ENCODE results near the gene CAMK1D.

Gene CAMK1D

DNA sequence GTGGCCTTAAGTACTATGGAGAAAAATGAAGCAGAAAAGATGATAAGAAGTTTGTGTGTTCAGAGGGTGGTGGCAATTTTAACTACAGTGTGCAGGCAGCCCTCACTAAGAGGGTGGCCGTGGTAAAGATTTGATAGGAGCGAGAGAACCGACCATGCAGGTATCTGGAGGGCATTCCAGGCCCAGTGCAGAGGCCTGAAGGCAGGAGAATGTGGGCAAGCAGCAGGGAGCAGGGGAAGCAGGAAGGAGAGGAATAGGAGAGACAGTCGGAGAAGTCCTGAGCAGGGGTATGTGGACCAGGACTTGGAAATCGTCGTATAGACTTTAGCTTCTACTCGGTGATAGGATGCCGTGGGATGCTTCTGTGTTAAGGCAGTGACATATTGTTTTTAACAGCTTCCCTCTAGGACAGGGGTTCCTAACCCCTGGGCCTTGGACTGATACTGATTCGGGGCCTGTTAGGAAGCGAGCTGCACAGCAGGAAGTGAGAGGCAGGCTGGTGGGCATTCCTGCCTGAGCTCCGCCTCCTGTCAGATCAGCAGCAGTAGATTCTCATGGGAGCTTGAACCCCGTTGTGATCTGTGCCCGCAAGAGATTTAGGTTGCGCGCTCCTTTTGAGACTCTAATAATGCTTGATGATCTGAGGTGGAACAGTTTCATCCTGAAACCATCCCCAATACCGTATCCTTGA lies 425.0 kb downstream of the CAMK1D start:
- no peak for DNase-seq

DNA sequence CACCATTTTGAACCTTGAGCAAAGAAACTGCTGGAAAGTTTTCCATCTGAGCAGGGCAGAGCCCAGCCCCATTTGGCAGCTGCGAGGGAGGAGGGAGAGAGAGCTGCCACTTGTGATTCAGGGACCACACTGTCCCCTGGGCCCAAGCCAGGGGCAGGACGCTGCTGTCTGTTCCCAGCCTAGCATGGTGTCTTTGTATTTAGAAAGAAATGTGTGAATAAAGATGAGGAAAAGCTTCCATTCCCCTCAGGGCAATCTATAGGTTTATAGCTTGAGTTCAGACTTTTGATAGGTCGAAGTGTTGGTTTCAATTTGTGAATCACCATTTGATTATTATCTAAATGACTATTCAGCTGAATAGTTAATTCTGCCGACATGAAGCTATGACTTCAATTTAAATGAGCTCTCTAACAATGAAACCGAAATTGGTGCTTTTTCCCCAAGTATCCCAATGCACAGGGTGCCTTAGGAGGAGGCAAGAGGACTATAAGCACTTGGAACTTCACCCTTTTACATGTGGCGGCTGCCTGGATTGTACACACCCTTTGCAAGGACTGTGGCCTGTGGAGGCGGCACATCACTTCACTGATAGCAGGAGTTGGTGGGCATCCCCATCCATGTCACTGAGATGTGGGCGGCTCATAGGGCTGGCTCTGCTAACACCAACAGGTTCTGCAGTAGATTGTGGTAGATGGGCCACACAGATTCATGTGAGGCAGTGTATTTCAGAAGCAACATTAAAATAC lies 428.7 kb downstream of the CAMK1D start:
- DNase-seq: no peak

GRCh38 chr10:12780634-12781601 lies 431.6 kb downstream of the CAMK1D start:
- DNase-seq: no peak

DNA sequence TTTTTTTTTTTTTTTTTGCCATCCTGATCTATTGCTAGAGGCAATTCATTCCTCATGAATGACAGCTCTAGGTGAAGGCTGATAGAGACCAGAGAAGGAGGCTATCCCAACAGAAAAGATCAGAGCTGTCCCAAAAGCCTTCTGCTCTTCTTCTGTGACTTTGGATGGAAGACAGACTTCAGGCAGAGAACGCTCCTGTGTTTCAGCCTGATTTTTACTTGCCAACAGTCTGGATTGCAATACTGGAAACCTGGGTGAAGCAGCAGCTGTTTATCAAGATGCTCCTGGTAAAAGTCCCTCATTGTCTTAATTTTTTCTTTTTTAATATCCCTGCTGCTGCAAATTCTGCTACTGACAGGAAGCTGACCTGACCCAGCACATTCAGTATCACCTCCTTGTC lies 432.6 kb downstream of the CAMK1D start:
- no peak for DNase-seq

DNA sequence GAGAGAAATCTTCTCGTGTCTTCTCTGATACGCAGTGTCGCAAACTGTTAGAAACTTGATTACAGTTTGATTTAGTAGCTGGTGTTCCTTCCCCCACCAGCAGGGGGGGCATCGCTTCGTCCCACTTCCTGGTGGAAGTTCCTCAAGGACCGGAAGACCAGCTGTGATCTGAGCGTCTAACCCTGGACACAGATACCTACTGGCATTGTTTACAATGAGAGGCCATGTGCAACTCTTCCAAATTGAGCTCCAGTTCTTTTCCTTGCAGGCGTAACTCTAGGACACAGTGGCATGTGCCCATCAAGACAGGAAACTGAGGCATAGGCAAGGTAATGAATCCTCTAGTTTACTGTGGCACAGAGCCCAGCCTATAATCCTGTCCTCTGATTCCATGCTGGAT lies 433.2 kb downstream of the CAMK1D start:
- peak; percentile 1 for DNase-seq

DNA sequence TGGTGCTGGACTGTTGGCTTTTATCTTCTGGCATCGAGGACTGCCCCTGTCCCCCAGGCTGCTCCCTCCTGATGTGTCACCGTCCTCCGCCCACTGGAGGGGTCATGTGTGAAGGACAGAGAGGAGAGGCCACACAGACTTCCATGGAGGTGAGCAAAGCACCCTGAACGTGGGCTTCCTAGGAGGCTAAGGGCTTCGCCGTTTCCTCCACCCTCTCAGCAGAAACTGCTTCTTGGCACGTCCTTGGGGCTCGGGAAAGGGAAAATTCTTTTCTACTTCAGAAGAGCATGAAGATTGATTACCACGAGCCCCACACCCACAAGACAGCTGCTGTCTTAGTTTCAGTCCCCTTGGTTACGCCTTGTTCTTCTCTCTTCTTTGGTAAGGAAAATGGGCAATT lies 433.9 kb downstream of the CAMK1D start:
- DNase-seq: no peak

GRCh38 chr10:12784646-12785045 lies 435.3 kb downstream of the CAMK1D start:
- DNase-seq: no peak

DNA sequence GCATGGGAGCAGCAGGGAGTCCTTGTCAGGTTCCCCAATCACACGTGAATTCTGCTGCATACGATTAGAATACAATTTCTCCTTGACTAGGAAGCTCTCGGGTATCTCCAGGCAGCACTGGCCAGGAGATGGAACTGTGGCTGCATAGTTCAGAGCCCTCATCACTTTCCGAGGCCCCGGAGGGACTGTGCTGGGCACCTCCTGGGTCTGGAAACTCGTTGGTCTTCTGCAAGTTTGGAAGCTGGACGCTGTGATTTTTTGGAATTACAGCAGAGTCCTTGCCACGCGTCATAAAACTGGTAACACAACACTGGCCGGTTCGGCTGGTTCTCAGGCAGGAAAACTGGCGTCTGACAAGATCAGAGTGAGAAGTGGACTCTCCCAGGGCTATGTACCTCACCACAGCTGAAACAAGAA lies 436.1 kb downstream of the CAMK1D start:
- no peak for DNase-seq

DNA sequence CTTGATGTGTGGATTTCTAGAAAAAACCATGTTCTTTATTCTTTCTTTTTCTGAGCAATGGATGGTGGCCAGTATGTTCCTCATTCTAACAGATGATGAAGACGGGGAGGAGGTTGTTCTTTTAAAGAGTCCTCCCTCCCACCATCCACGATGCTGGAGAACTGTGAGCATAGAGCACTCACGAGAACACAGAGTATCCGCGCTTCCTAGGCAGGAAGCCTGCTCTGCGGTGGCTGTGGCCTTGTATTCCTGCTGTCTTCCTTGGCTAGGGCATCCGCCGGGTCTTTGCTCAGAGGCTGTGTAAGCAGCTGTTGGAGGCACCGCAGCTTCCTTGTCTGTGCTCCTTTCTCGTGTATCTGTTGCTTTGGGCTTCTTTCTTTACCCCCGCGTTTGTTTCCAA lies 437.9 kb downstream of the CAMK1D start:
- DNase-seq: no peak

- DNase-seq: no peak
Measured at GRCh38 chr10:12788277-12788676, 438.9 kb downstream of the CAMK1D start.

DNA sequence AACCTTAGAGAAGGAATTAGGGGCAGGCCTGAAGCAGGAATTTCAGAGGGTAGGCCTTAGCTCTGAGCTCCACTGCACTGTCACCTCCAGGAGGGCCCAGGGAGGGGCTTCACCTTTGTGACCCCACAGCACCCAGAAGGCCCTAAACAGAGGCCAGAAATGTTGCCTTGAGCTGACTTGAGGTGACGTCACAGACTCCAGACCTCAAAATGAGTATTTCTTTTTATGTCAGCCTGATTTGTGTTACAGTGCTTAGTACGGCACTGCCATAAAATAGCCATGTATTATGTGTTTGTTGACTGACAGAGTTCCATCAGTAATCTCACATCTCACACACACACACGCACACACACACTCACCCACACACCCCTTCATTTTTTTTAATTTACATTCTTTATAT lies 440.9 kb downstream of the CAMK1D start:
- no peak for DNase-seq

DNA sequence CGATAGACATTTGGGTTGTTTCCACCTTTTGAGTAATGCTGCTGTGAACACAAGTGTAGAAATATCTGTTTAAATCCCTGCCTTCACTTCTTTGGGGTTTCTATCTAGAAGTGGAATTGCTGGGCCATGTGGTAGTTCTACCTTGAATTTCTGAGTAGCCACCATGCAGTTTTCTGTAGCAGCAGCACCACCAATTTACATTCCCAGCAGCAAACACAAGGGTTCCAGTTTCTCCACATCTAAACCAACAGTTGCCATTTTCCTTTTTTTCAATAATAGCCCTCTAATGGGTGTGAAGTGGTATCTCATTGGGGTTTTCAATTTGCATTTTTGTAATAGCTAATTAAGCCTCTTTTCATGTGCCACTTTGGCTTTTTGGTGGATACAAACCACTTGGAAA lies 442.4 kb downstream of the CAMK1D start:
- no peak for DNase-seq

DNA sequence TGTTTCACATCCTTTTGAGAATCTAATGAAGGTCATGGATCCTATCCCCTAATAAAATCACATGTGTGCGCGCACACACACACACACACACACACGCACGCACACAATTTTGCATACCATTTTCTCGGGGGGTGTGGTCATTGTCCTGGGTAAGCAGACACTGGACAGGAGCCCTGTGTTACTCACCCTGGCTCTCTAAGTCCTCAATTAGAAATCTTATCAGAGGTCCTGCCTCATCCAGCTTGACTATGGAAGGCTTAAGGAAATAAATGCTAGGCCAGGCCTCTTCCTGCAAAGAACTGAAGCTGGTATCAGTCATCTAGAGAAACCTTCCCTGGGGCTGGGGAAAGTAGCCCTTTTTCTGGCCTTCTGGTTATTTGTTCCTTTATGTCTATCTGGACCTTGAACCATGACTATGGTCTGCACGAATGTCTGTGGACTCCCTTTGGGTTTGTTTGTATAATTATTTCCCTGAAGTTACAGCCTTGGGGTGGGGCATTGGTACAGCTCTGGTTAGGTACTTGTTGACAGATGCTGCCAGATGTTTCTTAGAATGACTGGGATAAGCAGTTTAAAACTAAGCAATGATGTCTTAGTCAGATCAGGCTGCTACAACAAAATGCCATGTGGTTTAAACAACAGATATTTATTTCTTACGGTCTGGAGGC lies 443.7 kb downstream of the CAMK1D start:
- no peak for DNase-seq

- DNase-seq: no peak
Measured at GRCh38 chr10:12795315-12796110, 446.2 kb downstream of the CAMK1D start.

GRCh38 chr10:12796401-12797160 lies 447.2 kb downstream of the CAMK1D start:
- DNase-seq: no peak

DNA sequence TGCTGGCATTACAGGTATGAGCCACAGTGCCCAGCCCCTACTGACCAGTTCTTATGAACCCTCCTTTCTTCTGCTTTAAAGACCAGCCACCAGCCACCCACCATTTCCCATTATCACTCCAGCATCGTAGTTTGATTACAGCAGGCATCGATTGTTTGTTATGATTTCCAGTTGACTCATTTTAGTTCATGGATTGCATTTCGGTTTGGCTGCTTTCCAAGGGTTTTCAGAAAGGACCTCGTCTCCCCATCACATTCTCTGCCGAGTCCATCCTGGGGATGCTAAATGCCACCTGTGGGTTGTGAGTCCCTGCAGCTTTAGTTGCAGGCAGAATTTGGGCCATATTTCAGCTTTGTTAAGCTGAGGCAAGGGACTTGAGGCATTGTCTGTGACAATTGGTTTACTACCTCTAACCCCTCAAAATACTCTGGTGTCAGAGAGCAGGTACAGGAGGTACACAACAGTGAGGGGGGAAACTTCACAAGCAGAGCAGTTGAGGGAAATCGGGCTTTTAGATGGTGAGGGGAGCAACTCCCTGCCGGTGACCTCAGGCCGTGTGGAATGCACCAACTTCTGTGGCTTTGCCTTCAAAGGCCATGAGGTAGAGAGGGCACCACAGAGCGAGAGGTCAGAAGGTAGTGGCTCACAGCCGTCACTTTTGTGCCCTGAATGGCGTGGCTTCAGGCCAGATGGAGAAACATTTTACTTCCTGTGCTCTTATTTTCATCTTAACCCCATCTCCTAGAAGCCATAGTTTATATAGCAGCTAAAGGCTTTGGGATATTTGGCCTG lies 448.3 kb downstream of the CAMK1D start:
- DNase-seq: no peak

GRCh38 chr10:12799144-12799543 lies 449.8 kb downstream of the CAMK1D start:
- no peak for DNase-seq

- no peak for DNase-seq
Measured at GRCh38 chr10:12799714-12800113, 450.4 kb downstream of the CAMK1D start.

DNA sequence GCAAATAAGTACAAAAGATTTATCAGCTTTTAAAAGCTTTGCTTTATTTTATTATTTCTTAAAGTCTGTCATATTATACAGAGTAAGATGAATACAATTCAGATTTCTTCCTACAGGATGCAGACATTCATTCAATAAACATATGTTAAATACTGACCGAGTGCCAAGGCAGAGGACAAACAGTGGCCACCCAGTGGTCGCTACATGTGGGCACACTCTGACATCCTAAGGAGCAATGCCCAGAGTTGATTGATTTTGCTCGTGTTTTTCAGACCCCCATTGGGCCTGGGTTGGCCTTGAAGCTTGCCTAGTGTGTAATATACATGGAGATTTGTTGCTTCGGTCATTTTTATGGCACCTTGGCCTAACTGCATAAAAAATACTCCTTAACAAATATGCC lies 451.0 kb downstream of the CAMK1D start:
- DNase-seq: no peak

Measured in GF-D8 (cell line).